Trophoblast cell (in vitro differentiated cells and primary cell): ENCODE data around the gene TRIM15.

ENCODE experiments used
- DNase-seq, 2 donors: peaks; one replicate each; pipeline ENCODE4 v3.0.0-alpha.2; 2016
- H2AFZ ChIP-seq: 2 replicates; pipeline ENCODE4 v1.6.1; 2013; ENCODE audit warnings: low read length, moderate library complexity, mild to moderate bottlenecking; ENCODE audit not compliant: insufficient read depth, poor library complexity
- H2AK5ac ChIP-seq: 2 replicates; pipeline ENCODE4 v1.6.1; 2013; ENCODE audit warnings: mild to moderate bottlenecking, low read length
- H2BK120ac ChIP-seq: 2 replicates; pipeline ENCODE4 v1.6.1; 2013; ENCODE audit warnings: low read length, mild to moderate bottlenecking, moderate library complexity; ENCODE audit not compliant: insufficient read depth, poor library complexity
- H2BK12ac ChIP-seq: 2 replicates; pipeline ENCODE4 v1.6.1; 2013; ENCODE audit warnings: mild to moderate bottlenecking, low read length, moderate library complexity
- H2BK5ac ChIP-seq: 2 replicates; pipeline ENCODE4 v1.6.1; 2013; ENCODE audit warnings: low read length, low read depth, moderate library complexity, mild to moderate bottlenecking; ENCODE audit not compliant: poor library complexity
- H3K14ac ChIP-seq: 2 replicates; pipeline ENCODE4 v1.6.1; 2013; ENCODE audit warnings: mild to moderate bottlenecking, low read length
- H3K18ac ChIP-seq: 2 replicates; pipeline ENCODE4 v1.6.1; 2013; ENCODE audit warnings: mild to moderate bottlenecking, low read length
- H3K23ac ChIP-seq: 2 replicates; pipeline ENCODE4 v1.6.1; 2013; ENCODE audit warnings: low read length
- H3K27ac ChIP-seq: 2 replicates; pipeline ENCODE4 v1.5.1; 2013; ENCODE audit warnings: low read depth, mild to moderate bottlenecking, inconsistent platforms, low read length, moderate library complexity
- H3K27me3 ChIP-seq: 2 replicates; pipeline ENCODE4 v1.6.1; 2013; ENCODE audit warnings: inconsistent platforms, mild to moderate bottlenecking, low read length, moderate library complexity; ENCODE audit not compliant: insufficient read depth
- H3K36me3 ChIP-seq, 2 experiments: 1 replicate in 1 of 2; 2 replicates in 1 of 2; pipeline ENCODE4 v1.6.1; 2013; ENCODE audit warnings: low read length in 2 of 2, mild to moderate bottlenecking in 2 of 2, moderate library complexity in 1 of 2; ENCODE audit not compliant: insufficient read depth in 2 of 2, control insufficient read depth in 1 of 2
- H3K4ac ChIP-seq: 2 replicates; pipeline ENCODE4 v1.6.1; 2013; ENCODE audit warnings: low read depth, mild to moderate bottlenecking, low read length, moderate library complexity
- H3K4me1 ChIP-seq, 2 experiments: 1 replicate in 1 of 2; 2 replicates in 1 of 2; pipeline ENCODE4 v1.6.1; 2013; ENCODE audit warnings: low read length in 2 of 2, mild to moderate bottlenecking in 2 of 2, moderate library complexity in 1 of 2; ENCODE audit not compliant: insufficient read depth in 2 of 2, control insufficient read depth in 1 of 2
- H3K4me2 ChIP-seq: 2 replicates; pipeline ENCODE4 v1.6.1; 2013; ENCODE audit warnings: inconsistent platforms, mild to moderate bottlenecking, low read length, moderate library complexity
- H3K4me3 ChIP-seq: 2 replicates; pipeline ENCODE4 v1.5.1; 2013; ENCODE audit warnings: mild to moderate bottlenecking, low read depth, low read length, inconsistent platforms
- H3K79me1 ChIP-seq: one replicate; pipeline ENCODE4 v1.6.1; 2013; ENCODE audit warnings: low read length
- H3K79me2 ChIP-seq: 2 replicates; pipeline ENCODE4 v1.6.1; 2013; ENCODE audit warnings: low read length, mild to moderate bottlenecking; ENCODE audit not compliant: control insufficient read depth, insufficient read depth, poor library complexity
- H3K9ac ChIP-seq: 2 replicates; pipeline ENCODE4 v1.6.1; 2013; ENCODE audit warnings: mild to moderate bottlenecking, low read length
- H3K9me3 ChIP-seq: 2 replicates; pipeline ENCODE4 v1.6.1; 2013; ENCODE audit warnings: low read depth, mild to moderate bottlenecking, control low read depth, inconsistent platforms, low read length; ENCODE audit not compliant: insufficient read depth
- H4K12ac ChIP-seq: 2 replicates; pipeline ENCODE4 v1.6.1; 2013; ENCODE audit warnings: low read depth, mild to moderate bottlenecking, low read length, moderate library complexity
- H4K8ac ChIP-seq: 2 replicates; pipeline ENCODE4 v1.6.1; 2013; ENCODE audit warnings: low read depth, mild to moderate bottlenecking, low read length, moderate library complexity
- H4K91ac ChIP-seq: one replicate; pipeline ENCODE4 v1.6.1; 2013; ENCODE audit warnings: low read depth, mild to moderate bottlenecking, low read length, moderate library complexity
- WGBS: extraction: QIAGEN DNeasy Blood & Tissue Kit; methylation state at CpG from one replicate; pipeline ENCODE4 v1.1.7; 2013; ENCODE audit warnings: missing lambda C conversion rate; ENCODE audit not compliant: insufficient read length, insufficient coverage; ENCODE audit errors: extremely low coverage; 5-methylcytosine and 5-hydroxymethylcytosine counted together

The TRIM15 gene

DNA sequence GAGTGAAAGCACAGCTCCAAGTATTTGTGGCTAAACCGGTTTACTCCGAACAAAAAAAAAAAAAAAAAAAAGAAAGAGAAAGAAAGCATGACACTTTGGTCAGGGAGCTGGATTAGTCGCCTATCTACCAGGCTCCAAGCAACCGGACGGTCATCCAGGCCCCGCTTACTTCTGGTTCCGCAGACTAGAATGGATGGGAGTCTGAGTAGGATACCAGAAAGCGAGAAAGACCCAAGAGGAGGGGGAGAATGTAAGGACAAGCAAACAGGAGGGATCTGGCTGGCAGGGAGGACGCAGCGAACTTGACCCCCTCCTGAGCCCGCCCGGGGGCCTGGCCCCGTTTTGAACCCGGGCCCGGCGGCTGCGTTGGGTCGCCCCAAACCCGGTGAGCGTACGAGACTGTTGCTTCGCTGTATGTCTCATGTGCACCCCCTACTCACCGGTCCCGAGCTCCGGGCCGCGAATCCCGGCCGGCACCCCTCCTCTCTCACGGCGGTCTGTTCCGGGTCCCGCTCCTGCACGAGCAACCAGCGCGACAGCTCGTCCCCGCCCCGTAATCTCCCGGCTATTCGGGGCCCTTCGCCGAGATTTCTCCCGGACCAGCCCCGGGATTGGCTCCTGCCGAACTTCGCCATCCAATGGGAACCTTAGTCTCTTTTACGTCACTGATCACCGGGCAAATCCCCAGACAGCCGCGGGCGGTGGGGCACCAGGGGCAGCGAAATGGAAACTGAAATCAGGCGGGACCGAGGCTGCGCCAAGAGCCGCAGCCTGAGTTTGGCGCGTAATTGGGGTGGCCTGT lies 49.7 kb downstream of the TRIM15 start, which contains the start of gene TRIM26:
TRIM26 (minus strand) TSS at position 542 of the 802 bp plus-strand sequence. CDS start 14,303 bp downstream, outside the sequence.
- H3K36me3 ChIP-seq, result no peaks in the 10 kb centered on the region
- peak within 1 kb of the TSS; percentile 96 for H2AFZ ChIP-seq
- H3K4me1 ChIP-seq, result peaks cover 0 to 5% of the 10 kb centered on the region in 2 experiments
- H3K14ac ChIP-seq, result peak within 1 kb of the TSS; percentile 97
- no peaks in the 10 kb centered on the region for H3K27me3 ChIP-seq
- H2BK120ac ChIP-seq, result peak within 1 kb of the TSS; percentile 85
- no peaks in the 10 kb centered on the region for H3K9me3 ChIP-seq
- peak within 1 kb of the TSS; percentile 92 for H3K4me3 ChIP-seq
- no peak within 1 kb of the TSS for H3K23ac ChIP-seq
- peak within 1 kb of the TSS; percentile 92 for H3K27ac ChIP-seq
- peak within 1 kb of the TSS; percentile 73 for H3K4ac ChIP-seq
- peak within 1 kb of the TSS; percentile 96 for H3K4me2 ChIP-seq
- no CpG with 5 or more reads among the region's 59 CpGs for WGBS
- DNase-seq, result peak; percentile 98 to 99
- peak within 1 kb of the TSS; percentile 92 for H4K12ac ChIP-seq
- H3K79me2 ChIP-seq, result peaks cover 8% of the 10 kb centered on the region
- peak within 1 kb of the TSS; percentile 91 for H4K91ac ChIP-seq
- H3K79me1 ChIP-seq, result peaks cover 12% of the 10 kb centered on the region
- peak within 1 kb of the TSS; percentile 93 for H3K9ac ChIP-seq
- H2BK12ac ChIP-seq, result peak within 1 kb of the TSS; percentile 47
- peak within 1 kb of the TSS; percentile 94 for H4K8ac ChIP-seq
- peak within 1 kb of the TSS; percentile 96 for H2BK5ac ChIP-seq
- H3K18ac ChIP-seq, result peak within 1 kb of the TSS; percentile 96
- H2AK5ac ChIP-seq, result peak within 1 kb of the TSS; percentile 58

DNA sequence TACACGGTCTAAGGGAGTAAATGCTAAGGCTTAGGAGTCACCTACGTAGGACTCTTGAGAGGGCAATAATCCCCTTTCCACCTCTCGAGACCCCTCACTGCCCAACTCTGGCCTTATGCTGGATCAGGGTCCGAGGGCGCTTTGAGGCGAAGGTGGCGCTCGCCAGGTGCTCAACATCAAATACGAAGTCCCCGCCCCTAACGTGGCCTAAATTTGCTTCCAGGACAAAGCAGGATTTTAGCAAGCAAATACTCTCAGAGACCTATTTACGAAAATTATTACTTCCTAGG lies 50.3 kb downstream of the TRIM15 start:
- Histone ChIP-seq H3K4ac (peak overlapping the region; percentile 65), H3K4me2 (peak overlapping the region; percentile 96), H3K9ac (peak overlapping the region; percentile 38), H3K27me3 (no peaks in the 10 kb centered on the region), H2AK5ac (no peak overlapping the region), H2BK5ac (peak overlapping the region; percentile 67), H3K27ac (peak overlapping the region; percentile 47), H4K91ac (peak overlapping the region; percentile 82), H3K79me2 (peaks cover 8% of the 10 kb centered on the region), H3K23ac (no peak overlapping the region), H4K12ac (peak overlapping the region; percentile 85), H3K18ac (peak overlapping the region; percentile 42), H3K79me1 (peaks cover 12% of the 10 kb centered on the region), H3K4me3 (peak overlapping the region; percentile 69), H2AFZ (peak overlapping the region; percentile 93), H4K8ac (peak overlapping the region; percentile 93), H2BK12ac (peak overlapping the region; percentile 47), H3K36me3 (no peaks in the 10 kb centered on the region), H3K14ac (peak overlapping the region; percentile 82), H2BK120ac (peak overlapping the region; percentile 70), H3K4me1 (peaks cover 0 to 5% of the 10 kb centered on the region in 2 experiments), H3K9me3 (no peaks in the 10 kb centered on the region)
- peak in 1 of 2 donors; percentile 12 for DNase-seq
- WGBS, result no CpG with 5 or more reads among the region's 12 CpGs

DNA sequence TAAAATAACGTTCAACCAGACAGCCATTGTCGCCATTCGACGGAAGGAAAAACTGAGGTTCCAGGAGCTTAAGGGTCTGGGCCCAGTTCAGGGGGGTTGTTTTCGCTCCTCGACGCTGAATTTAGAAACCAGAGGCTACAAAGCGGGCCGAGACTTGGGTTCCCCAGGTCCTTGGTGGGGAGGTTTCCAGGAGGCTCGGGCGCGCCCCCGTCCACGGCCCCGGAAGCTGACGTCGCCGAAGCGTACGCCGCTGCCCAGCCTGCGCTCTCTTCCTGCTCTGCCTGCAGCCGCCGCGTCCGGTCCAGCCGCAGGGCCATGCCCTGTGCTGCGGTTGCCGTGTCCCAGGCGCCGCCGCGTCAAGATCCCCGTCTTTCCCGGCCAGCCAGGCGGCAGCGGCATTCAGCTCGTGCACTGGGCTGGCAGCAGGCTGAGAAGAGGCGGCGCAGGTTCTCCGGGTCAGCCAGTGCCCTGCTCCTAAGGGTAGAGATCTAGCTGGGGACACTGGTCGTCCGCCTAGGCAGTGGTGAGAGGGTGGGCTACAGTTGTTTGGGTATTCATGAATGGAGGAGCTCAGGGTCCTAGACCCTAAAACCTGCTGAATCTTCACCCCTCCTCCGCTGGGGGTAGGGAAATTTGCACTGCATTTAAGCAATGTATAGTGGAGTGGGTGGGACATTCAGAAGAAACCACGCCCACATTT lies 50.8 kb downstream of the TRIM15 start:
- Histone ChIP-seq H3K36me3 (no peaks in the 10 kb centered on the region), H4K8ac (peak overlapping the region; percentile 93), H2AK5ac (peak overlapping the region; percentile 58), H3K27me3 (no peaks in the 10 kb centered on the region), H3K23ac (no peak overlapping the region), H2BK120ac (peak overlapping the region; percentile 70), H3K4me1 (peaks cover 0 to 5% of the 10 kb centered on the region in 2 experiments), H3K14ac (peak overlapping the region; percentile 90), H3K18ac (peak overlapping the region; percentile 88), H2BK12ac (peak overlapping the region; percentile 42), H4K12ac (peak overlapping the region; percentile 85), H3K9me3 (no peaks in the 10 kb centered on the region), H3K9ac (peak overlapping the region; percentile 59), H3K79me2 (peaks cover 8% of the 10 kb centered on the region), H3K4me3 (peak overlapping the region; percentile 69), H3K4me2 (peak overlapping the region; percentile 96), H4K91ac (peak overlapping the region; percentile 82), H3K27ac (peak overlapping the region; percentile 47), H3K4ac (no peak overlapping the region), H2BK5ac (peak overlapping the region; percentile 25), H3K79me1 (peaks cover 12% of the 10 kb centered on the region), H2AFZ (peak overlapping the region; percentile 93)
- WGBS, result no CpG with 5 or more reads among the region's 45 CpGs
- DNase-seq, result peak; percentile 59 to 64

DNA sequence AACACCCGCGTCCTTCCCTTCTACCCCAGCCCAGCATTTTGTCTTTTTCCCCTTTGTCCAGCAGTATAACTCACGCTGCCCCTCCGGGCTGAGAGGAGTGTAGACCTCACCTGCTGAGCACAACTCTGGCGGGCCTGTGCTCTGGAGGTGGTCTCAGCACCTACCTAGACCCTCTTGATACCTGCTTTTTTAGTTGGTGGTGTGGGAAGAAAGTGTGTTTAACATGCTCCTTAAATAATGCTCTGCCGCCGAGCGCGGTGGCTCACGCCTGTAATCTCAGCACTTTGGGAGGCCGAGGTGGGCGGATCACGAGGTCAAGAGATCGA lies 51.3 kb downstream of the TRIM15 start:
- Histone ChIP-seq H3K9me3 (no peaks in the 10 kb centered on the region), H2AK5ac (no peak overlapping the region), H2BK5ac (no peak overlapping the region), H3K14ac (no peak overlapping the region), H3K4me2 (peak overlapping the region; percentile 96), H2AFZ (peak overlapping the region; percentile 93), H4K91ac (no peak overlapping the region), H3K36me3 (no peaks in the 10 kb centered on the region), H3K27me3 (no peaks in the 10 kb centered on the region), H4K8ac (peak overlapping the region; percentile 93), H3K4me3 (peak overlapping the region; percentile 69), H3K27ac (no peak overlapping the region), H3K79me1 (peaks cover 12% of the 10 kb centered on the region), H3K23ac (no peak overlapping the region), H3K9ac (no peak overlapping the region), H3K79me2 (peaks cover 8% of the 10 kb centered on the region), H2BK12ac (no peak overlapping the region), H3K4ac (no peak overlapping the region), H2BK120ac (no peak overlapping the region), H3K18ac (no peak overlapping the region), H4K12ac (peak overlapping the region; percentile 63), H3K4me1 (peaks cover 0 to 5% of the 10 kb centered on the region in 2 experiments)
- WGBS, result no CpG with 5 or more reads among the region's 14 CpGs
- DNase-seq, result no peak
